ENCODE results near the gene ARHGEF17.

ARHGEF17 gene

DNA sequence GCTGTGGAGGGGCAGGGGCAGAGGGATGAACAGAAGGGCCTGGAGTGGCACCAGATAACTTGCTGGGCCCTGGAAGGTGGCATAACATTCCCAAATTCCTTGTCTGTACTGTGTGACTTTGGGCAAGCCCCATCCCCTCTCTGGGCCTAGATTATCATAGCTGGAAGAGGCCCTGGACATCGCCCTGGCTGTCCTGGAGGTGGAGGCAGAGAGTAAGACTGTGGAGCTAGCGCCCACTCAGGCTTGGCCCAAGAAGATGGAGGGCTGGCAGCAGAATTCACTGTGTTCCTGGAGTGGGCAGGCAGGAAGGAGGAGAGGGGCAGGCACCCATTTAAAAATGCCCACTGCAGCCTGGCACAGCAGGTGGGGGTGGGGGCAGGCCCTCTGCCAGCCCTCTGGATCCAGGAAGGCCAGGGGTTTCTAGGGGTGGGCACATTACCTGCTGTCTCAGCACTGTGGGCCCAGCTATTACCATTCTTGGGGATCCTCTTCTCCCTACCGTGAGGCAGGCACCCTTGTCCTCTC, 22.6 kb downstream of the ARHGEF17 start:
- H3K4me2 ChIP-seq (ENCODE audit: low read depth, low read length) = no peak overlapping the region
- no peaks in the 10 kb centered on the region for H3K27me3 ChIP-seq (replicated peaks; ENCODE audit: insufficient read depth, low read length)

GRCh38 chr11:73331138-73331916, 23.3 kb downstream of the ARHGEF17 start:
- no peaks in the 10 kb centered on the region for H4K20me1 ChIP-seq (ENCODE audit: insufficient read depth, low read length)
- no peaks in the 10 kb centered on the region for H3K27me3 ChIP-seq (replicated peaks; ENCODE audit: insufficient read depth, low read length)
- H3K27ac ChIP-seq (ENCODE audit: low read length) = no peak overlapping the region
- H3K9me2 ChIP-seq (replicated peaks; ENCODE audit: insufficient read depth, low read length) = no peaks in the 10 kb centered on the region
- H3F3A ChIP-seq (ENCODE audit: insufficient read depth, low read length) = no peaks in the 10 kb centered on the region
- H3K4me2 ChIP-seq (ENCODE audit: low read depth, low read length) = no peak overlapping the region
- no peaks in the 10 kb centered on the region for H3K79me2 ChIP-seq (ENCODE audit: low read length)
- no peak overlapping the region for H3K9ac ChIP-seq (ENCODE audit: low read length)
- no peak overlapping the region for H3K4me3 ChIP-seq (ENCODE audit: low read length)
- H3K36me3 ChIP-seq (replicated peaks; ENCODE audit: insufficient read depth, low read length) = no peaks in the 10 kb centered on the region
- DNase-seq = no peak
- H2AFZ ChIP-seq (ENCODE audit: low read length) = no peak overlapping the region
- peaks cover 8% of the 10 kb centered on the region; the same call in 1 of the 2 replicates for H3K4me1 ChIP-seq (ENCODE audit: low read length)
- TF ChIP-seq CTCF (IDR thresholded peaks at IDR 0.05; ENCODE audit: low read length) = no peak
- no peak for TF ChIP-seq EZH2 (optimal IDR thresholded peaks at IDR 0.05; ENCODE audit: low read depth, low read length)
- no peak for TF ChIP-seq EZH2phosphoT487 (IDR thresholded peaks at IDR 0.05; ENCODE audit: low read length)
- no peaks in the 10 kb centered on the region for H3K9me3 ChIP-seq (replicated peaks; ENCODE audit: insufficient read depth, low read length)

More for the DNA sequence above, 22.6 kb downstream of the ARHGEF17 start:
- Histone ChIP-seq H3K9me3 (replicated peaks; ENCODE audit: insufficient read depth, low read length) (no peaks in the 10 kb centered on the region), H2AFZ (ENCODE audit: low read length) (no peak overlapping the region), H3K4me1 (ENCODE audit: low read length) (peaks cover 8% of the 10 kb centered on the region; the same call in 1 of the 2 replicates), H3K4me3 (ENCODE audit: low read length) (no peak overlapping the region), H3F3A (ENCODE audit: insufficient read depth, low read length) (no peaks in the 10 kb centered on the region), H3K9me2 (replicated peaks; ENCODE audit: insufficient read depth, low read length) (no peaks in the 10 kb centered on the region), H3K36me3 (replicated peaks; ENCODE audit: insufficient read depth, low read length) (no peaks in the 10 kb centered on the region), H4K20me1 (ENCODE audit: insufficient read depth, low read length) (no peaks in the 10 kb centered on the region), H3K9ac (ENCODE audit: low read length) (no peak overlapping the region), H3K27ac (ENCODE audit: low read length) (no peak overlapping the region), H3K79me2 (ENCODE audit: low read length) (no peaks in the 10 kb centered on the region)
- TF ChIP-seq CTCF (IDR thresholded peaks at IDR 0.05; ENCODE audit: low read length) = no peak; the same call in 1 of the 2 replicates
- no peak for TF ChIP-seq EZH2phosphoT487 (IDR thresholded peaks at IDR 0.05; ENCODE audit: low read length)
- no peak for TF ChIP-seq EZH2 (optimal IDR thresholded peaks at IDR 0.05; ENCODE audit: low read depth, low read length)
- DNase-seq = no peak

- no peaks in the 10 kb centered on the region for H3K79me2 ChIP-seq (ENCODE audit: low read length)
- H3K4me3 ChIP-seq (ENCODE audit: low read length) = no peak overlapping the region
- no peak overlapping the region for H3K4me2 ChIP-seq (ENCODE audit: low read depth, low read length)
- H3K9me2 ChIP-seq (replicated peaks; ENCODE audit: insufficient read depth, low read length) = no peaks in the 10 kb centered on the region
- H3K36me3 ChIP-seq (replicated peaks; ENCODE audit: insufficient read depth, low read length) = no peaks in the 10 kb centered on the region
- H3K4me1 ChIP-seq (ENCODE audit: low read length) = no peaks in the 10 kb centered on the region
- DNase-seq = no peak
- H2AFZ ChIP-seq (ENCODE audit: low read length) = no peak overlapping the region
- no peaks in the 10 kb centered on the region for H3F3A ChIP-seq (ENCODE audit: insufficient read depth, low read length)
- no peaks in the 10 kb centered on the region for H3K27me3 ChIP-seq (replicated peaks; ENCODE audit: insufficient read depth, low read length)
- no peak for TF ChIP-seq CTCF (IDR thresholded peaks at IDR 0.05; ENCODE audit: low read length)
- TF ChIP-seq EZH2phosphoT487 (IDR thresholded peaks at IDR 0.05; ENCODE audit: low read length) = no peak
- TF ChIP-seq EZH2 (optimal IDR thresholded peaks at IDR 0.05; ENCODE audit: low read depth, low read length) = no peak
- no peaks in the 10 kb centered on the region for H3K9me3 ChIP-seq (replicated peaks; ENCODE audit: insufficient read depth, low read length)
- no peaks in the 10 kb centered on the region for H4K20me1 ChIP-seq (ENCODE audit: insufficient read depth, low read length)
- no peak overlapping the region for H3K9ac ChIP-seq (ENCODE audit: low read length)
- no peak overlapping the region for H3K27ac ChIP-seq (ENCODE audit: low read length)
Observed at GRCh38 chr11:73333173-73333572, 25.1 kb downstream of the ARHGEF17 start.

All from MM.1S (cell line).